SHP77 treated with DMSO at 0.1 percent for 48 hours (cell line): ENCODE measurements around the gene OCIAD2.
"Not testable (repeated sequence)": the region's sequence is repeated elsewhere in the genome, so short reads cannot be mapped to it uniquely, and the experiment has no call there.

ENCODE experiments used
- DNase-seq: peaks from one replicate; lab custom pipeline; 2025; lab: John Stamatoyannopoulos, UW

OCIAD2 gene

DNA sequence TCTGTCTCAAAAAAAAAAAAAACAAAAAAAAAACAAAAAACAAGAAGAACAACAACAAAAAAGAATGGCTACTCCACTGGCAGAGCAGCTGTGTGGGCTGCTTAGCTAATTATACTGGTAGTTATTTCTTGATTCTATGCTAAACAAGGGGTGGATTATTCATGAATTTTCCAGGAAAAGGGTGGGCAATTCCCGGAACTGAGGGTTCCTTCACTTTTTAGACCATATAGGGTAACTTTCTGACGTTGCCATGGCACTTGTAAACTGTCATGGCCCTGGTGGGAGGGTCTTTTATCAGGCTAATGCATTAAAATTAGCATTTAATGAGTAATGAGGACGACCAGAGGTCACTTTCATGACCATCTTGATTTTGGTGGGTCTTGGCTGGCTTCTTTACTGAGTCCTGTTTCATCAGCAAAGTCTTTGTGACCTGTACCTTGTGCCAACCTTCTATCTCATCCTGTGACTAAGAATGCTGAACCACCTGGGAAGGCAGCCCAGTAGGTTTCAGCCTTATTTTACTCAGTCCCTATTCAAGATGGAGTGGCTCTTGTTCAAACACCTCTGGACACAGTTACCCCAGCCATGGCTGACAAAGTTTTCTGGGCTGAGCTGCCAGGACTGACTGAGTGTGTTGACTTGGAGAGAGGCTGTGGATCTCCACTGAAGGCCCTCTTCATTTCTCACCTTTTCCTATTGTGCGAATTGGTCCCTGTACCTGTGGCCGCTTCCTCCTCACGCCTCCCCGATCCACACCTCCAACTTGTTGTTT lies 1.3 kb upstream of the OCIAD2 start:
- DNase-seq: no peak

DNA sequence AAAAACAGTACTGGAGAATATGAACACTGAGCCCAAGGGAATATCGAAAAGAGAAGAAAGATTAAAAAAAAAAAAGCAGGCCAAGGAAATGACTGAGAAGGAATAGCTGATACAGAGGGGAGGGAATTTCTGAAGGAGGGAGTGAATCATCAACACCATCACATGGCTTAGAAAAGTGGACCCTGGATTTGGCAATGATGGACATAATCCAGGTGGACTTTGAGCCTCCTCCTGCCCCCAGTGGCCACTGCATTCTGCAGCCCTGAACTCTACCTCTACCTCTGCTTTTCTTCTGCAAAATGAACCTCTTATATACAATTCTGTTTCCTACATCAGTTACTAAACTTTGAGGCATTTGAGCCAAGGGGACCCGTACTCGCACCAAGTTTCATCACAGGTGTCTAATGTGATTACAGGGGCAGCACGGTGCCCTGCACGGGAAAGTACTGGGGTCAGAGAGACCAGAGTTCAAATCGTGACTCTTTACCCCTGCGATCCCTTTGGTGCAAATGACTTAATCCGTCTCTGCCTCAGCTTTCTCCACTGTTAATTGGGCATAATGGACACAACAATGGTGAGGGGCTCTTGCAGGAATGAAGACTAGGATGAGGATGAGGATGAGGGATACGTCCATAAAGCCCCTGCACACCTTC lies 1.1 kb downstream of the OCIAD2 start:
- no peak for DNase-seq

DNA sequence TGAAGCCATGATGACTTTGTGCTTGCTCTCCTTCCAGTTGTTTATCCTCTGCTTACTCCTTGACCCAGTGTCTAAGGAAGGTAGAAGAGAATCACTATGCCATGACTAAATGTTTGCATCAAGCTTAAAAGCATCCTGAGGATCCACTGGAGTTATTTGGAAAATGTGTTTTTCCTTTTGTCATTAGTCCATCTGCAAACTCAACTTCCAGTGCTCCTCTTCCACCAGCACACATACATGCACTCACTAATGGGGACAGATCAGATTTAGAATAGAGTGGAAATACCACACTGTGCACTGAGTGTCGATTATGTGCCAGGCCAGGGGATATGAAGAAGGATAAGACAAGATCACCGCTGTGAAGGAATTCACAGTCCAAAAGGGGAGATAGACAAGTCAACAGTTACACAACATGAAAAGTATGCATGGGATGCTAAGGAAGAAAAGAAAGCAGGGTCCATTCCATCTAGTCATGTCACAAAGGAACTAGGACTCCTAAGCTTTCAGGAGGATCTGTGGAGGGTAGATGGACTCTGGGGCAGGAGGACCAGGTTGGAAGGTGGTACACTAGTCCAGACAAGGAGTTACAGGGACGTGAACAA lies 1.9 kb downstream of the OCIAD2 start:
- no peak for DNase-seq

DNA sequence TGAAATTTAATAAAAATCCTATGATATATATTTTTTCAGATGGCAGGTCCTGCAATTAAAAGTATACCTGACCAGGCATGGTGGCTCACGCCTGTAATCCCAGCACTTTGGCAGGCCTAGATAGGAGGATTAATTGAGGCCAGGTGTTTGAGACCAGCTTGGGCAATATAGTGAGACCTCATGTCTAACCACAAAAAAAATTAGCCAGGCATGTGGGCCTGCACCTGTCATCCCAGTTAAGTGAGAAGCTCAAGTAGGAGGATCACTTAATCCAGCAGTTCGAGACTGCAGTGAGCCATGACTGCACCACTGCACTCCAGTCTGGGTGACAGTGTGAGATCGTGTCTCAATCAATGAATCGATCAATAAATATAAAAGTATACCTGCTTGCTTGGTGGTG lies 2.5 kb downstream of the OCIAD2 start:
- DNase-seq: no peak

DNA sequence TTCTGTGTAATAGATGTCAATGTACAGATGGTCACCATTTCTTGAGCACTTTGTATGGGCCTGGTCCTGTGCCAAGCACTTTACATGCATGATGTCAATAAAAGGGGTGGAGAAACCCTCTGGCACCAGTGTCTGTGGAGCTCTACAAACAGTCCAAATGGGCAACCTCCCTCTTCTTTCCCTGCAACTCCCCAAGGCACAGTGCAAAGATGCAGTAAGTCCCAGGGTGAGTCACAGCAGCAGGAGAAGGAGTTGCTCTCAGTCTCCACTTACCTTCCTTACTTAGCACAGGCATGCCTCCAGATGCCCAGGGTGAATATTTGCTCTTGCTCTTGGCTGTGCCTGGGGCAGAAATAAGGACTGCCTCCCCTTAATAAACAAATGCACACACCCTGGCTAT lies 4.3 kb downstream of the OCIAD2 start:
- DNase-seq: no peak

DNA sequence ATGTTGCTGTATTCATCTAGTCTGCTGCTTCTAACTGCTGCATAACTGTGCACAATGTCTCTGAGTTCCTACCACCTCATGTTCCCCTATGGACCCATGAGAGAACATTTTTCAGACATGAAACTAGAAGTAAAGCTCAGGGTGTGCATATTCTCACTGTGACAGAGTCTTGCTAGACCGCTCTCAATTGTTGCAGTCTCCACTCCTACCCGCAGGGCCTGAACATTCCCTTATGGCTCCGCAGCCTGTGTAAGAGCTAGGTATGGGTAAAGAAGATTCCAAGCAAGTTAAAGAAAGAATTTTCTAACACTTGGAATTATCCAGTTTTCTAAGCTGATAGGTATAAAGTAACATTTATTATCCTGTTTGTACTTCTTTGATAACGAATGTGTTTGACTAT lies 5.4 kb downstream of the OCIAD2 start:
- DNase-seq: no peak

DNA sequence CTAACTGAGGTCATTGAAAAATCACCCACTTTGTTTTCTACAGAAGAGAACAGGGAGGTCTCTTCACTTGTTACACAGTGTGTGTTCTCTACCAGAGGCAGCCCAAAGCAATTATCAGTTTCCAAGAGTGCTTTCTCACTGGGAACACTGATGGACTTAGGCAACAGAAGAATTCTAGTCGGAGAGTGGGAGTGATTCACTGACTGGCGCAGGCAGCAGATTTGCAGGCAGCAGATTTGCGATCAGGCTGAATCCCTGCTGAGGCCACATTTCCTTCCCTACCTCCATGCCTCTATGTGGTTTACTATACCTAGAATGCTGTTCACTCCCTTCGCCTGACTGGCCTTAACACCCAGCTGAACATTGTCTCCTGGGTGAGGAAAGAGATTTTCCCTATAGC lies 6.6 kb downstream of the OCIAD2 start:
- no peak for DNase-seq

DNA sequence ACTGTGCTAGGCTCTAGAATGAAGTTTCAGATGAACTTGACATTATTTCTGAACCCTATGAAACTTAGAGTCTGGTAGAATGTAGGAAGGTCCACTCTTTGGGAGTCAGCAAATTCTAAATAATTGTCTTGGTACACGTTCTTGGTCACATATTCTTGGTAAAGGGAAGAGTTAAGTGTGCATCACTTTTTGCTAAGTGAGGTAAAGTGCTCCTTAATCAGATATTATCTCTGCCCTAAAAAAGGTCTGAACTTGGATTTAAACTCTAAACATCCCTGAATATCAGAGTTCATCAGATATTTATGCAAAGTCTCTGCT lies 7.2 kb downstream of the OCIAD2 start:
- DNase-seq: no peak

DNA sequence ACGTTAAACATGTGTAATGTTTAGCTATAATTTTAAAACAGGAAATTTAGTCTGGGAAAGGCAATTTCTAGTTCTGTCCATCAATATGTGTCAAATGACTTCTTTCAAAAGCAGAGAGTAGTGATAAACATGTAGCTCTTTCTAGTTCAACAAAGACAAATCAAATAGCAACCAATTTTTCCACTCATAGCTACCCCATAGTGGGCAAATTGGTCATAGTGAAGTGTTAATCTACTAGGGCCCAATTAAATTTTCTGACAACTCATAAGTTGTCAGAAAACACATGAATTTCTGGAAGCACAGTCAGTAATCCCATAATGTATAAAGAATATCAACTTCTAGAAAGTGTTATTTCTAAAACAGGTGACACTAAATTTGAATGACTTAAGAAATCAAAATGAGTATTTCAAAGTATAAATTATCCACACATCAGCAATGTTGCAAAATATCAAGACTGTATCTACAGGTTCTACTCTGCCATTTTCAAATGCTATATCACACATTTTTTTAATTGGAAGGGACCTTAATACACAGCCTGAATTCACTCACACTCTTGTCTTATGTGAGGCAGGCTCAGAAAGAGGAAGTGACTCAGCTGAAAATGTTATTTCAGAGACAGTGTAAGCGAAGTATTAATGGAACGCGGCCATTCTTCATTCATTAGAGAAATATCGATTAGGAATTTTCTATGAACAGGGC lies 7.7 kb downstream of the OCIAD2 start:
- DNase-seq: no peak

DNA sequence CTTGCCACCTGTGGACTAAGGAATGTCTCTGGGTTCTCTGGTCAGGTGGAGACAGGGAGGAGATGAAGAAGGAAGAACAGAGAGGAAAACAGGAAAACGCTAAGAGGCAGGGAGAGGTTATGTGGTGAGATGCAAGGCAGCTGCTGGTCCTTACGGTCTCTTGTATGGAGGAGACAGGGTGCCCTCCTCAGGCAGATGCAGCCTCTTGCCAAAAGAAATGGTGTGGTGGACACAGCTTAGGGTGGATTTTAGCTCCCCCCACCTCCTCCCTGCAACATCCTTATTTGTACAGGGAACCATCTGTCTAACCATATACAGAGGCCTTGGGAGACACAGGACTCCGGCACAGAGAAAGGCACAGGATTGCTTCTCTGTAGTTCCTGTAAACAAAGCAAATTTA lies 9.7 kb downstream of the OCIAD2 start:
- DNase-seq: no peak

DNA sequence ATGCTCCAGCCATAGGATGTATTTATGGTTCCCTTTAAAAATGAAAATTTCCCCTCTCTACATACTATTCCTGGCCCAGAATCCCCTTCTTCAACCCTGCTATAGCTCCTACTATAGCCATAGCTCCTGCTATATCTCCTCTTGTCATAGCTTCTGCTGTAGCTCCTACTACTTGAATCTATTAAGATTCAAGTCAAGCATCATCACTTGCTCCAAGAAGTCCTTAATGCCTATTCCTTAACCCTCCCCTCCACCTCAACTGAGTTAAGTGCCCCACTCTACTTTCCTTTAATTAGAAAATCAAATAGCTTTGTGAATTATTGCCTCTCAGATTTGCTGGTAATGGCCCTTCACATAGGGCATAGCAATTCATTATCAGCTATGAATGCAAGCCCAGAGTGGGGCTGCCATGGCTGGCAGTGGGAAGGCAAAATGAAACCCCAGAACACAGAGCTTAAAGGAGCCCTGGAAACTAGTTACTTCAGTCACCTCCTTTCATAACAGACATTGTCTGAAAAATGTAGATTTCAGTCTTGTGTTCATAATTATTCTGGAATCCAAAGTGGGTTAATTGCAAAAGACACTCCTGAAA lies 15.4 kb downstream of the OCIAD2 start:
- no peak for DNase-seq

DNA sequence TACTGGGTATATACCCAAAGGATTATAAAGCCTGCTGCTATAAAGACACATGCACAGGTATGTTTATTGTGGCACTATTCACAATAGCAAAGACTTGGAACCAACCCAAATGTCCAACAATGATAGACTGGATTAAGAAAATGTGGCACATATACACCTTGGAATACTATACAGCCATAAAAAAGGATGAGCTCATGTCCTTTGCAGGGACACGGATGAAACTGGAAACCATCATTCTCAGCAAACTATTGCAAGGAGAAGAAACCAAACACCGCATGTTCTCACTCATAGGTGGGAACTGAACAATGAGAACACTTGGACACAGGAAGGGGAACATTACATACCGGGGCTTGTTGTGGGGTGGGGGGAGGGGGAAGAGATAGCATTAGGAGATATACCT lies 16.8 kb downstream of the OCIAD2 start:
- not testable (repeated sequence) for DNase-seq

DNA sequence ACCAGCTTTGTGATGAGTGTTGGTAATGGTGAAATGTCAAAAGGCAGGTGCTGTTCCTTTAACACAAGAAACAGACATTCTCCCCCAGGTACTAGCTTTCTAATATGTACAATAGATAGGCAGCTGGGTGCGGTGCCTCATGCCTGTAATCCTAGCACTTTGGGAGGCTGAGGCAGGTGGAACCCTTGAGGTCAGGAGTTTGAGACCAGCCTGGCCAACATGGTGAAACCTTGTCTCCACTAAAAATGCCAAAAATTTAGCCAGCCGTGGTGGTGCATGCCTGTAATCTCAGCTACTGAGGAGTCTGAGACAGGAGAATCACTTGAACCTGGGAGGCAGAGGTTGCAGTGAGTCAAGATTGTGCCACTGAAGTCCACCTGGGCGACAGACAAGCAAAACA lies 24.9 kb downstream of the OCIAD2 start:
- not testable (repeated sequence) for DNase-seq

DNA sequence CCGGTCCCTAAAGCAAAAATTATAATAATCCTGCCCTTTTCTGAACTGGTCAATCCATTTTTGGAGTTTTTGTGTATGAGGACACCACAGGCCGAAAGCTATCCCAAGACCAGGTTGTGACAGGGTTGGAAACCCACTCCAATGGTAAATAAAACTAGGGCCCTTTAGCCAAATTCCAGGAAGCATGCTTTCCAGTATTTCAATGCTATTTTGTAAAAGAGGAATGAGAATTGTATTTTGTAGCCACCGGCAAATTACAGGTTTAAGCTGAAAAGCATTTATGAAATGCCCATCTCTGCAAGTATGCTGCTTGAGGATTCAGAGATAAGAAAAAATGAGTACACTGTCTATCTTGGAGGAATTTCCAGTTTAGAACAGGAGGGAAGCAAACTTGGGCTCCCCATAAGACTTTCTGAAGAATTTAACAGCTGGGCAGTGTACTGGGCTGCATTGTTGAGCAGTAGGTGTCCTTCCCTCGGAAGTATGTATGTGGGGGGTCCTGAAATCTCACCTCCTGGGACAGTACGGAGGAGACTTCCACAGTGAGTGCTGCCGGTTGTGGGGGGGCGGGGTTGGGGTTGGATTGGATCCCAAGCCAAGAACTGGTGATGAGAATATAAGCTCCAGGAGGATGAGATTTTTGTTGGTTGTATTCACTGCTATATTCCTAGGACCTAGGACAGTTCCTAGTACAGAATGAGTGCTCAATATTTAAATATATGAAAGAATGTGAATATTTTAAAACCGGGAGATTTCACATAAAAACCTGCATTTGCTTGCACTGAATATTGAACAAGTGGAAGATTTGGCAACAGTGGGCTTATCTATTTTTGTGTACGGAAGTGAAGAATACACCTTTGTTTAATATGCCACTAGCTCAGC lies 26.8 kb downstream of the OCIAD2 start:
- no peak for DNase-seq

DNA sequence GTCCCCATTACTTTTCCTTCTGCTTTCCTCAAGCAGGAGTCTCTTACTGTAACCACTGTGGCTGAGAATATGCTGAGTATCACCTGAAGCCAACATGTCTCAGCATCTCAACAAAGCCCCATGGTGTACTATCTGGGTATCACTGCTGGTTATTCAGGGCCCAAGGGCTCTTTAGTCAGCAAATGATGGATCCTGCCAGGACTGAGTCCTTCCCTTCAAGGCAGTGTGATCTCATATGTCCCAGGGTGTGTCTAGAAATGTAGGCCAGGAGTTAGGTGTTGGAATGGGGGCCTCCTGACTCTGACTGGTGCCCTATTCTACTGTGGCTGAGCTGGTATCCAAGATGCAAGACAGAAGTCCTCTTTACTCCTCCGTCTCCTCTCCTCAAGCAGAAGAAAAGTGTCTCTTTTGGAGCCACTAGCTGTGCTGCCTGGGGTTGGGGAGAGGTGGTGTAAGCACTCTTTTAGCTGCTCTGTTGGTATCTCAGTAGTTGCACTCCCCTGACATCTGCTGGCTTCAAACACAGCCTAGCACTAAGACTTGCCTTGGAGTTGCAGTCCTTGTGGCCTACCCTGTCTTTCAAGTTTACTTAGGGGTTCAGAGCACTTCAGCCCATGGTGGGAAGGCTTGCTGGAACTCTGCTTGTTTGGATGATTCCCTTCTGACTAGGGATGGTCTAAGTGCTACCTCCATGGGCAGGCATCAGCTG lies 28.6 kb downstream of the OCIAD2 start:
- no peak for DNase-seq

DNA sequence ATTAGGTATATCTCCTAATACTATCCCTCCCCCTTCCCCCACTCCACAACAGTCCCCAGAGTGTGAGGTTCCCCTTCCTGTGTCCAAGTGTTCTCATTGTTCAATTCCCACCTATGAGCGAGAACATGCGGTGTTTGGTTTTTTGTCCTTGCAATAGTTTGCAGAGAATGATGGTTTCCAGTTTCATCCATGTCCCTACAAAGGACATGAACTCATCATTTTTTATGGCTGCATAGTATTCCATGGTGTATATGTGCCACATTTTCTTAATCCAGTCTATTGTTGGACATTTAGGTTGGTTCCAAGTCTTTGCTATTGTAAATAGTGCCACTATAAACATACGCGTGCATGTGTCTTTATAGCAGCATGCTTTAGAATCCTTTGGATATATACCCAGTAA lies 41.9 kb downstream of the OCIAD2 start:
- not testable (repeated sequence) for DNase-seq

DNA sequence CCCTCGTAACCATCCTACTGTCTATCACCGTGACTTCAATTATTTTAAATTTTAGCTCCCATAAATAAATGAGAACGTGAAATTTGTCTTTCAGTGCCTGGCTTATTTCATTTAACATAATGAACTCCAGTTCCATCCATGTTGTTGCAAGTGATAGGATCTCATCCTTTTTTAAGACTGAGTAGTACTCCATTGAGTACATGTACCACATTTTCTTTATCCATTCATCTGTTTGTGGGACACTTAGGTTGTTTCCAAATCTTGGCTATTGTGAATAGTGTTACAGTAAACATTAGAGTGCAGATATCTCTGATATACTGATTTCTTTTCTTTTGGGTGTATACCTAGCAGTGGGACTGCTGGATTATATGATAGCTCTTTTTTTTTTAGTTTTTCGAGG lies 42.8 kb downstream of the OCIAD2 start:
- DNase-seq: no peak

DNA sequence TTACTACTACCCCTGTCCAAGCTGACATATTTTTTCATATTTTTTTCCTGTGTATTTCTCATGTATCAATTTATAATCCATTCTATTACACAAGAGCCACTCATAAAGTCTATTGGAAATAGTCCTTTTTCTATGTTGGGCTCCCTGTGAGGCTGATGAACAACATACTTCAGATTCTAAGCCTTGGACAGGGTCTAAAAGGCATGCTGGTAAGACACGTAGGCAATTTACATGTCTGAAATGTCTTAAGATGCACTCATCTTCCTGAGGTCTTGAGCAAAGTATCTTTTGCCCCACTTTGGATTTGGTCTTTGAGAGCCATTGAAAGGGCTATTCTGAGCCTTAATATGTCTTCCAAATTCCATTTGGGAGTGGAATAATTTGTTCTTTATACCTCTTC lies 43.9 kb downstream of the OCIAD2 start:
- no peak for DNase-seq

DNA sequence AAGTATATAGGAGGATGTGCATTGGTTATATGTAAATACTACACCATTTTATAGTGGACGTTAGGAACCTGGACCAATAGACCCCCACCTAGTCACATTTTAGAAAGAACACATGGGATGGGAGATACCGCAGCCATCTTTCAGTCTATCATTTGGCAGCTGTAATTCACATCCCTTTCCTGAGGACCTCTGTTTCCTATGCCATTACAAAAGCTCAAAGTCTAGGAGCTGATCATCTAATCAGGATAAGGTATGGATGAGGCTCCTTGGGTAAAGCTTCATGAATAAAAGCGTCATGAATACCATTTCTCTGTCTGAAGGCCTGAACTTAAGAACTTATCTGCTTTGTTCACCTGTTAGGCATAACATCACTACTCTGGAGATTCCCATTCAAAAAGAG lies 44.5 kb downstream of the OCIAD2 start:
- no peak for DNase-seq

DNA sequence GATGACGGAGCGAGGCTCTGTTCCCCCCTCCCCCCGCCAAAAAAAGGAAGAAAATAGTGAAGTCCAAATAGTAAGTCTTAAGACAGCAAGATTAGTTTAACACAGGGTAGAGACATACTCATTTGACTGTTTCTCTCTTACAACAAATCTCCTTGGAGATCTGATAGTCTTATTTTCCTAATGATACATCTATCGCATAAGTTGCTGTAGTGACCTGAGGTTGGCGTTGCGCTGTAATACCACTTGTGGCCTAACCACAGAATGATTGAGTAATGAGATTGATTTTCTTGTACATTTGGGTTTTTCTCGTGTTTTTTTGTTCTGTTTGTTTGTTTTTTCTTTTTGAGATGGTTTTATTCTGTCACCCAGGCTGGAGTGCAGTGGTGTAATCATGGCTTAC lies 48.4 kb downstream of the OCIAD2 start:
- DNase-seq: no peak

DNA sequence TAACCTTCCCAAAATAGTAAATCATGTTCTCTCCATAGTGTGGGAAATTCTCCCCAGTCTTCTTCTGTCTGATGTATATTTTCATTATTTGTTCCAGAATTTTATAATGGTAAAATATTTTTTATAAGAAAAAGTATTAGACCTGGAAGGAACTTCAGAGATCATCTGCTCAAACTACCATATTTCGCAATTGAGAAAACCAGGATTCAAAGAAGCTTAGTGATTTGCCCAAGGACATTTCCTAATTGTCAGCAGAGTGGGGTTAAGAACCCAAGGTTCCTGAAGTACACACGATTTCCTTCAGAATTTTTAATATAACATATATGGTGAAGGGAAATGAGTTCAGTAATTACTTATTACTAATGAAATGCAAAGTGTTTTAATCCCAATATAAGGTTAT lies 51.6 kb downstream of the OCIAD2 start:
- DNase-seq: no peak
